CD4-positive, alpha-beta T cell treated with Interleukin-6 for 4 hours (primary cell): ENCODE data around the gene MAP3K10.

Experiments used
- DNase-seq: peaks from one replicate; pipeline ENCODE4 v3.0.0-alpha.2; 2020; ENCODE audit warnings: mixed read lengths

MAP3K10 gene

GRCh38 chr19:40175820-40176219, 15.4 kb upstream of the MAP3K10 start:
- DNase-seq, result no peak

- no peak for DNase-seq
Observed at GRCh38 chr19:40177286-40178070, 13.7 kb upstream of the MAP3K10 start.

- DNase-seq, result no peak
Observed at GRCh38 chr19:40178756-40179155, 12.5 kb upstream of the MAP3K10 start.

GRCh38 chr19:40184273-40184672, 7.0 kb upstream of the MAP3K10 start:
- DNase-seq, result no peak

GRCh38 chr19:40191836-40192646, 815 bp downstream of the MAP3K10 start:
- DNase-seq, result peak; percentile 18

GRCh38 chr19:40192758-40193586, 1.7 kb downstream of the MAP3K10 start:
- DNase-seq, result no peak

GRCh38 chr19:40193587-40193849, 2.3 kb downstream of the MAP3K10 start:
- no peak for DNase-seq

- DNase-seq, result no peak
Observed at GRCh38 chr19:40198272-40198990, 7.2 kb downstream of the MAP3K10 start.

- no peak for DNase-seq
Observed at GRCh38 chr19:40200341-40201099, 9.3 kb downstream of the MAP3K10 start.

GRCh38 chr19:40204381-40204780, 13.2 kb downstream of the MAP3K10 start:
- DNase-seq, result no peak

GRCh38 chr19:40205760-40206159, 14.5 kb downstream of the MAP3K10 start:
- DNase-seq, result no peak

- no peak for DNase-seq
Observed at GRCh38 chr19:40208602-40209001, 17.4 kb downstream of the MAP3K10 start.

- no peak for DNase-seq
Observed at GRCh38 chr19:40210889-40211288, 19.7 kb downstream of the MAP3K10 start.

- no peak for DNase-seq
Observed at GRCh38 chr19:40213251-40213829, 22.1 kb downstream of the MAP3K10 start.

- no peak for DNase-seq
Observed at GRCh38 chr19:40213882-40214570, 22.8 kb downstream of the MAP3K10 start.

GRCh38 chr19:40214936-40215335, 23.7 kb downstream of the MAP3K10 start:
- no peak for DNase-seq

- no peak for DNase-seq
Observed at GRCh38 chr19:40216013-40216776, 25.0 kb downstream of the MAP3K10 start.

GRCh38 chr19:40216777-40217026, 25.5 kb downstream of the MAP3K10 start:
- no peak for DNase-seq

GRCh38 chr19:40217027-40217810, 26.0 kb downstream of the MAP3K10 start:
- no peak for DNase-seq
